IMR-90 (cell line): ENCODE results near the gene ULK1. TPM values are rescaled to one million over a fixed set of nuclear protein-coding genes. Genes with fewer than 3 reads are reported as not detected.
A peak's percentile ranks its signal among the peaks of the same experiment; 100 is the strongest.

ENCODE experiments used
- ATAC-seq: fragments of 200-7000 bp; cut with Tn5 transposase; 2 replicates; pipeline ENCODE4 v1.9.1; 2020; ENCODE audit warnings: low read depth, mild to moderate bottlenecking, moderate library complexity
- BruUV-seq: library from RNA; stranded (reverse); fragments of 400-500 nt; replicated peaks from 2 replicates; lab custom pipeline; 2021; lab: Mats Ljungman, UMichigan
- CTCF ChIA-PET: fragments of 300-600 bp; formaldehyde crosslinking; extraction: SDS; loops from one replicate; lab custom pipeline; 2021; ENCODE audit warnings: antibody characterized with exemption; lab: Yijun Ruan, JAX
- POLR2A ChIA-PET: fragments of 300-600 bp; sonication (Branson Sonifier 250); formaldehyde crosslinking; loops from one replicate; lab custom pipeline; 2022; ENCODE audit warnings: antibody characterized with exemption; ENCODE audit not compliant: unreplicated experiment; lab: Charles Lee
- DNase-seq: peaks from one replicate; pipeline ENCODE4 v3.0.0; 2013
- H2AFZ ChIP-seq: replicated peaks from 2 replicates; pipeline ENCODE3; 2013; ENCODE audit warnings: low read length, mild to moderate bottlenecking; ENCODE audit not compliant: poor library complexity
- H2AK5ac ChIP-seq: 2 replicates; pipeline ENCODE4 v1.6.1; 2013; ENCODE audit warnings: low read depth, low read length, inconsistent platforms
- H2AK9ac ChIP-seq: replicated peaks from 2 replicates; pipeline ENCODE3; 2013; ENCODE audit warnings: mild to moderate bottlenecking, low read depth, low read length, moderate library complexity; ENCODE audit not compliant: poor library complexity
- H2BK120ac ChIP-seq: 2 replicates; pipeline ENCODE4 v1.6.1; 2013; ENCODE audit warnings: low read depth, low read length, inconsistent platforms
- H2BK15ac ChIP-seq: 3 replicates; pipeline ENCODE4 v1.6.1; 2013; ENCODE audit warnings: low read depth, low read length, inconsistent platforms
- H2BK20ac ChIP-seq: 2 replicates; pipeline ENCODE4 v1.6.1; 2013; ENCODE audit warnings: low read depth, mild to moderate bottlenecking, inconsistent platforms, low read length, moderate library complexity
- H2BK5ac ChIP-seq: 2 replicates; pipeline ENCODE4 v1.6.1; 2013; ENCODE audit warnings: mild to moderate bottlenecking, low read depth, low read length, inconsistent platforms; ENCODE audit not compliant: poor library complexity, severe bottlenecking
- H3K14ac ChIP-seq: replicated peaks from 2 replicates; pipeline ENCODE4 v1.6.1; 2013; ENCODE audit warnings: low read depth, low read length, inconsistent platforms
- H3K18ac ChIP-seq: 2 replicates; pipeline ENCODE4 v1.6.1; 2013; ENCODE audit warnings: low read depth, low read length, control low read depth
- H3K23ac ChIP-seq: 2 replicates; pipeline ENCODE4 v1.6.1; 2013; ENCODE audit warnings: low read depth, low read length, inconsistent platforms
- H3K27ac ChIP-seq: 2 replicates; pipeline ENCODE4 v1.5.1; 2013; ENCODE audit warnings: mild to moderate bottlenecking, control low read depth, low read length; ENCODE audit not compliant: insufficient read depth
- H3K27me3 ChIP-seq: 2 replicates; pipeline ENCODE4 v1.6.1; 2013; ENCODE audit warnings: low read length; ENCODE audit not compliant: control insufficient read depth, insufficient read depth
- H3K36me3 ChIP-seq: 2 replicates; pipeline ENCODE4 v1.6.1; 2013; ENCODE audit warnings: low read length, mixed read lengths; ENCODE audit not compliant: control insufficient read depth, insufficient read depth
- H3K4ac ChIP-seq: 2 replicates; pipeline ENCODE4 v1.6.1; 2013; ENCODE audit warnings: low read depth, low read length, inconsistent platforms
- H3K4me1 ChIP-seq: 2 replicates; pipeline ENCODE4 v1.6.1; 2013; ENCODE audit warnings: low read length, mixed read lengths; ENCODE audit not compliant: control insufficient read depth, insufficient read depth
- H3K4me2 ChIP-seq: 2 replicates; pipeline ENCODE4 v1.6.1; 2013; ENCODE audit warnings: low read depth, mild to moderate bottlenecking, control low read depth, low read length, moderate library complexity
- H3K4me3 ChIP-seq: 2 replicates; pipeline ENCODE4 v1.5.1; 2013; ENCODE audit warnings: low read depth, mild to moderate bottlenecking, control low read depth, low read length, moderate library complexity; ENCODE audit not compliant: insufficient read depth
- H3K56ac ChIP-seq: 2 replicates; pipeline ENCODE4 v1.6.1; 2013; ENCODE audit warnings: low read length, inconsistent platforms; ENCODE audit not compliant: insufficient read depth; ENCODE audit errors: extremely low read depth
- H3K79me1 ChIP-seq, 2 experiments: 2 replicates each; pipeline ENCODE4 v1.6.1; 2013; ENCODE audit warnings: low read length in 2 of 2, inconsistent platforms in 1 of 2, low read depth in 1 of 2
- H3K9ac ChIP-seq: 2 replicates; pipeline ENCODE4 v1.6.1; 2013; ENCODE audit warnings: low read depth, low read length, control low read depth
- H3K9me1 ChIP-seq: 2 replicates; pipeline ENCODE4 v1.6.1; 2013; ENCODE audit warnings: low read length, inconsistent platforms; ENCODE audit not compliant: insufficient read depth
- H3K9me3 ChIP-seq: 2 replicates; pipeline ENCODE4 v1.6.1; 2013; ENCODE audit warnings: low read length; ENCODE audit not compliant: control insufficient read depth, insufficient read depth
- H4K20me1 ChIP-seq: 2 replicates; pipeline ENCODE4 v1.6.1; 2013; ENCODE audit warnings: low read length, inconsistent platforms; ENCODE audit not compliant: insufficient read depth
- H4K5ac ChIP-seq: 2 replicates; pipeline ENCODE4 v1.6.1; 2013; ENCODE audit warnings: mild to moderate bottlenecking, low read depth, low read length, control low read depth
- H4K8ac ChIP-seq, 2 experiments: 2 replicates each; pipeline ENCODE4 v1.6.1; 2013; ENCODE audit warnings: low read depth in 2 of 2, low read length in 2 of 2, control low read depth in 1 of 2, inconsistent platforms in 1 of 2
- H4K91ac ChIP-seq: 2 replicates; pipeline ENCODE4 v1.6.1; 2013; ENCODE audit warnings: low read depth, low read length, inconsistent platforms; ENCODE audit not compliant: insufficient read depth
- BHLHE40 ChIP-seq: fragments of 150-350 bp; IDR thresholded peaks from 2 replicates; pipeline ENCODE4 v1.6.1; 2016; ENCODE audit warnings: mild to moderate bottlenecking, low read depth, low read length
- CEBPB ChIP-seq: IDR thresholded peaks from 2 replicates; pipeline ENCODE4 v1.6.1; 2012; ENCODE audit warnings: low read depth, low read length, improper control_type of control experiment
- CHD1 ChIP-seq: IDR thresholded peaks from 2 replicates; pipeline ENCODE4 v1.6.1; 2012; ENCODE audit warnings: low read depth, low read length, improper control_type of control experiment
- CTCF ChIP-seq: conservative IDR thresholded peaks from 2 replicates; pipeline ENCODE4 v1.5.1; 2012; ENCODE audit warnings: mild to moderate bottlenecking, low read depth, low read length, improper control_type of control experiment
- ELK1 ChIP-seq: fragments of 150-350 bp; IDR thresholded peaks from 2 replicates; pipeline ENCODE4 v1.6.1; 2016; ENCODE audit warnings: low read depth, mild to moderate bottlenecking, low read length, moderate library complexity, borderline replicate concordance
- MAZ ChIP-seq: IDR thresholded peaks from 2 replicates; pipeline ENCODE4 v1.6.1; 2012; ENCODE audit warnings: low read depth, mild to moderate bottlenecking, low read length, improper control_type of control experiment, moderate library complexity, borderline replicate concordance
- MXI1 ChIP-seq: IDR thresholded peaks from 2 replicates; pipeline ENCODE4 v1.6.1; 2012; ENCODE audit warnings: low read depth, mild to moderate bottlenecking, low read length, moderate library complexity, borderline replicate concordance
- NFE2L2 ChIP-seq: fragments of 150-350 bp; IDR thresholded peaks from 2 replicates; pipeline ENCODE4 v1.6.1; 2016; ENCODE audit warnings: low read depth, mild to moderate bottlenecking, low read length
- RAD21 ChIP-seq: IDR thresholded peaks from 2 replicates; pipeline ENCODE4 v1.6.1; 2012; ENCODE audit warnings: low read length, improper control_type of control experiment
- RCOR1 ChIP-seq: IDR thresholded peaks from 2 replicates; pipeline ENCODE4 v1.6.1; 2012; ENCODE audit warnings: mild to moderate bottlenecking, low read length, improper control_type of control experiment; ENCODE audit not compliant: insufficient replicate concordance
- RFX5 ChIP-seq: IDR thresholded peaks from 2 replicates; pipeline ENCODE4 v1.8.0; 2012; ENCODE audit warnings: low read depth, mild to moderate bottlenecking, low read length, moderate library complexity
- SMC3 ChIP-seq: fragments of 150-350 bp; IDR thresholded peaks from 2 replicates; pipeline ENCODE4 v1.6.1; 2016; ENCODE audit warnings: low read depth, mild to moderate bottlenecking, antibody characterized with exemption, low read length, moderate library complexity
- USF2 ChIP-seq: fragments of 150-350 bp; IDR thresholded peaks from 2 replicates; pipeline ENCODE4 v1.6.1; 2017; ENCODE audit warnings: mild to moderate bottlenecking, antibody characterized with exemption, low read length, low read depth
- WGBS, 2 experiments: methylation state at CpG; one replicate each; pipeline versions ENCODE4 v1.1.5 to v1.1.7; 2013; ENCODE audit warnings: missing lambda C conversion rate in 2 of 2; ENCODE audit not compliant: insufficient read length in 1 of 2; ENCODE audit errors: extremely low coverage in 2 of 2; 5-methylcytosine and 5-hydroxymethylcytosine counted together
- dilution Hi-C: fragments of 300-500 bp; cut with HindIII; formaldehyde crosslinking; loops from one replicate; pipeline ENCODE4 v1.14.3; 2018; ENCODE audit warnings: low sequenced_read_pairs; ENCODE audit not compliant: unreplicated experiment
- in situ Hi-C: fragments of 300-500 bp; cut with MboI; formaldehyde crosslinking; loops from 3 replicates; pipeline ENCODE4 v1.14.3; 2019; ENCODE audit warnings: low sequenced_read_pairs, inconsistent platforms, mixed read lengths
- intact Hi-C: fragments of 100-400 bp; cut with micrococcal nuclease; formaldehyde crosslinking; loops from 2 replicates; pipeline ENCODE4 v1.10.0; 2022
- polyA plus RNA-seq, 3 experiments: library from polyadenylated mRNA; depleted of rRNA; stranded (reverse); fragments of >200 nt; gene quantifications; 2 replicates each; pipeline ENCODE4 v1.2.3, GENCODE V29; 2012; ENCODE audit warnings: low replicate concordance in 1 of 3
- total RNA-seq: library from RNA; depleted of rRNA; stranded (reverse); fragments of >200 nt; gene quantifications from 2 replicates; pipeline ENCODE4 v1.2.3, GENCODE V29; 2012

ULK1 gene
- total and polyA plus RNA-seq, 2 of the 4 experiments (the other 2 are of a cell fraction) = 1.8 to 19.2 TPM

- Histone ChIP-seq H3K56ac (no peak overlapping the region), H3K9me3 (no peaks in the 10 kb centered on the region), H2BK120ac (no peak overlapping the region), H3K4me3 (no peak overlapping the region), H3K36me3 (peaks cover 10% of the 10 kb centered on the region), H3K18ac (no peak overlapping the region), H3K4me2 (no peak overlapping the region), H2BK20ac (no peak overlapping the region), H3K79me1 (peaks cover 8 to 28% of the 10 kb centered on the region in 2 experiments), H3K23ac (no peak overlapping the region), H2AK9ac (peak overlapping the region; percentile 22), H3K27ac (no peak overlapping the region), H3K4ac (no peak overlapping the region), H4K5ac (no peak overlapping the region), H2AFZ (peak overlapping the region; percentile 51), H2BK5ac (no peak overlapping the region), H4K20me1 (peaks cover 9% of the 10 kb centered on the region; the same call in 1 of the 2 replicates), H3K14ac (no peak overlapping the region), H3K27me3 (no peaks in the 10 kb centered on the region), H3K9ac (no peak overlapping the region), H3K9me1 (peaks cover 15% of the 10 kb centered on the region), H4K8ac (0 out of 4 replicates have a peak overlapping the region, but pooled peaks have one; percentile 31 to 34), H4K91ac (no peak overlapping the region), H3K4me1 (peaks cover 2% of the 10 kb centered on the region), H2BK15ac (no peak overlapping the region), H2AK5ac (no peak overlapping the region)
- in situ Hi-C loops = no loop called here
- intact Hi-C loops = loop anchor here (2.0 kb wide), 1 partner anchor 31 kb away; no protein-coding TSS in a partner anchor
- BruUV-seq = no TSS peak
- ChIA-PET CTCF (no interaction called here), POLR2A (no interaction called here)
- ATAC-seq (no peak), DNase-seq (no peak)
- 56% methylated on average over 6 of the region's 24 CpGs; no CpG with 5 or more reads in 1 of the 2 experiments for WGBS, 2 experiments
- dilution Hi-C loops = no loop called here
- TF ChIP-seq CEBPB (no peak), ELK1 (no peak), CTCF (no peak), RFX5 (no peak), RCOR1 (no peak), MAZ (no peak), CHD1 (no peak), RAD21 (no peak), MXI1 (no peak), SMC3 (no peak), USF2 (no peak), BHLHE40 (no peak), NFE2L2 (no peak)
Observed at GRCh38 chr12:131927110-131928079, 33.0 kb downstream of the ULK1 start.
